Stimulated activated CD4-positive, alpha-beta T cell treated with anti-CD3 and anti-CD28 coated beads, Interleukin-2, amount 100 ng/mL, for 4 hours (primary cell): ENCODE measurements around the gene ATG9B.
"Not testable (repeated sequence)": the region's sequence is repeated elsewhere in the genome, so short reads cannot be mapped to it uniquely, and the experiment has no call there.

Experiments
- DNase-seq: peaks from one replicate; pipeline ENCODE4 v3.0.0-alpha.2; 2020; ENCODE audit warnings: low read depth

ATG9B gene

DNA sequence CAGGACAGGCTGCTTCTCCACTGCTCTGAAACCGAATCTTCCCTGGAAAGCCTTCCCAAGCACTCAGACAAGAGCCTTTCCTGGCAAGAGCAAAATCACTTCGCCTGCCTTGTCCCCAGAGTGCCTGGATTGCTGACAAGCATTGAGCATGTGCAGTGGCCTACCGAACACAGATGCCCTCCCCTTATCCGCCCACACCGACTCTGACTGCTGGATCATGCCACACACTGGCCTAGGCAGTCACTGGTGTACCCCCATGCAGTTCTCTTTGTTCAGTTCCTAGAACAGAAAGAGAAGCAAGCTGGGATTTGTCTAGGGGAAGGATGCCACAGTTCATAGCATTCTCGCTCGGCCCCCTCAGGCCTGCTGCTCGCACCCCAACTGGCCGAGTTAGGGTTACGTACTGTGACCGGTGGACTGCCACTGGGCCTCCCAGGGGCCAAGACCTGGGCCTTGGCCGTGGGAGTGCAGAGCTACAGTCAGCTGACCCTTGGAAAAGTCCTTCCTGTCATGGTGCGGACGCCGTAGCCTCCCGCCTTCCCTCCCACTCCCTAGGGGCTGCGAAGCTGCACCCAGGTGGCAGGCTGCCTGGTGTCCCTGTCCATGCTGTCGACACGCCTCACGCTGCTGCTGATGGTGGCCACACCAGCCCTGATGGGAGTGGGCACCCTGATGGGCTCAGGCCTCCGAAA, 10.9 kb upstream of the ATG9B start:
- no peak for DNase-seq

DNA sequence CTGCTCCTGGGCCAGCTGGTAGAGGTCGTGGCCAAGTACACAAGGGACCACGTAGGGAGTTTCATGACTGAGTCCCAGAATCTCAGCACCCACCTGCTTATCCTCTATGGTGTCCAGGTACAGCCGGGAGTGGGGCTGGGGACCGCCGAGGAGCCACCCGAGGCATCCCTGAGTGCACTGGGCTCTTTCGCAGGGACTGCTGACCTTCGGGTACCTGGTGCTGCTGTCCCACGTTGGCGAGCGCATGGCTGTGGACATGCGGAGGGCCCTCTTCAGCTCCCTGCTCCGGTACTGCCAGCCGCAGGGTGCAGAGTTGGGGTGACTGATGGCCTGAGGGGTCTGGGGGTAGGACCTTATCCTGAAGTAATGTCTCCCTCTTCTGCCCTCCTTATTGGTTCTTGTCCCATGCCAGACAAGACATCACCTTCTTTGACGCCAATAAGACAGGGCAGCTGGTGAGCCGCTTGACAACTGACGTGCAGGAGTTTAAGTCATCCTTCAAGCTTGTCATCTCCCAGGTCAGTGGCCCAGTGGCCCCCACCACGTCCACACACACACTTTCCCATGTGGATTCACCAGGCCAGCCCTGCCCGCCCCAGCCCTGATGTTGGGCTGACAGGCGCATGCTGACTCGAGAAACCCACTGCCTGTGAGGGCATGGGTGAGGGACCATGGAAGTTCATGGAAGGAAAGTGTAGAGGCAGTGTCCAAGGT, 10.2 kb upstream of the ATG9B start:
- no peak for DNase-seq

DNA sequence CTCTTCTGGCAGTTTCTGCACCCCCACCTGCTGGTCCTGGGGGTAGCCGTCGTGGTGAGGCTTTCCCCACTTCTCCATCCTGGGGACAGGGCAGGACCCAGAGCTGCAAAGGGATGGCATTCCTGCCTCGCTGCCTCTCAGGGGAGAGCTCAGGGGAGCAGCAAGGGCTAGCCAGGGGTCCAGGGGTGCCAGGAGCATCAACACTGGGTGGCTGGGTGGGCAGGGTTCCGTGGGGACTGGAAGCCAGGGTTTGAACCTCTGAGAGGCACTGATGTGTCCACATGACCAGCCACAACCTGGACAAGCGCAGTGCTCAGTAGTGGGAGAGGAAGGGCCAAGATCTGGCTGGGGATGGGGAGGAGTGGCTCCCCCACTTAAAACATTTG, 9.6 kb upstream of the ATG9B start:
- no peak for DNase-seq

DNA sequence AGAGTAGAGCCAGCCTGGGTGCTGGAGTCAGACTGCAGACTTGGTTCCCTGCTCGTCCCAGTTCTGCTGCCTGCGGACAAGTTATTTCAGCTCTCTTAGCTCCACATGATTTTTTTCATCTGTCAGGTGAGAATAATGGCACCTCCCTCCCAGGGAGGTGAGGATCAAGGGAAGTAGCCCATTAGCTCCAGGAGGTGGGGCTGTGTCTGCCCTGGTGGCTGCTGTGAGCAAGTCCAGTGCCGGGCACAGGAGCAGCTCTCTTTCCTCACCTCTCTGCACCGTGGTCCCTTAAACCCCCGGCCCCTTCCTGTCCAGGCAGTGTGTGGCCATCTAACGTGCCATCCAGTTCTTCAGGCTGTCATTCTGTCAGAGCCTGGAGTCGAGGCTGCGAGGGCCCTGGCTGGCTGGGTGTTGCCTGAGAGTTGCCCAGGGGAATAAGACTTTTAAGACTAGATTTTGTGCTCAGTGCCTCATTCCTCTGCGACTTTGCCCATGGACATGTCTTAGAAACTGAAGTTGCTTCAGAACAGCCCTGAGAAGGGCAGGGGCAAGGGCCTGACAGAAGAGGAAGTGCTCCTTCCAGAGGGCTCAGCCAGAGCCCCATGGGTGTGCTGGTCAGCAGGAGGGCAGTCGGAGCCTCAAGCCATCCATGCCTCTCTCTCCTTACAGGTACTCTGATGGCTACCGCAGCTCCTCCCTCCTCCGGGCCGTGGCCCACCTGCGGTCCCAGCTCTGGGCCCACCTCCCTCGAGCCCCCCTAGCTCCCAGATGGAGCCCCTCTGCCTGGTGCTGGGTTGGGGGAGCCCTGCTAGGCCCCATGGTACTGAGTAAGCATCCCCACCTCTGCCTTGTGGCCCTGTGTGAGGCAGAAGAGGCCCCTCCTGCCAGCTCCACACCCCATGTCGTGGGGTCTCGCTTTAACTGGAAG, 8.9 kb upstream of the ATG9B start:
- no peak for DNase-seq

DNA sequence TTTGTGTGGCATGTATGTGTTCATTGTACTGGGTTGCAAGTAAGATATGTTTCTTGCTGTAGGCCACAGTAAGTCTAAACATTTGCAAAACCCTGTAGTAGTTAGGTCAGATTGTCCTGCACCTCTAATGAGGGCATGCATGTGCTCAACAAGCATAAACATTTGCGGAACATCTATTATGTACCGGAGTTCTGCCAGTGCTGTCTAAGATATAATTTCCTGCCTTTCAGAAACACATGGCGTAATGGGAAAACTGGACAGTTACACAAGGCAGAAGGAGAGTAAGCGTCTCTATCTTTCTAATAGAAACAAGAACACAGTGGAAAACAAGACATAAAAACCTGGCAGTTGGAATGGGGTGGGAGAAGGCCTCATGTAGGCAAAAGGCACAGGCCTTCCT, 6.7 kb upstream of the ATG9B start:
- DNase-seq, result no peak

DNA sequence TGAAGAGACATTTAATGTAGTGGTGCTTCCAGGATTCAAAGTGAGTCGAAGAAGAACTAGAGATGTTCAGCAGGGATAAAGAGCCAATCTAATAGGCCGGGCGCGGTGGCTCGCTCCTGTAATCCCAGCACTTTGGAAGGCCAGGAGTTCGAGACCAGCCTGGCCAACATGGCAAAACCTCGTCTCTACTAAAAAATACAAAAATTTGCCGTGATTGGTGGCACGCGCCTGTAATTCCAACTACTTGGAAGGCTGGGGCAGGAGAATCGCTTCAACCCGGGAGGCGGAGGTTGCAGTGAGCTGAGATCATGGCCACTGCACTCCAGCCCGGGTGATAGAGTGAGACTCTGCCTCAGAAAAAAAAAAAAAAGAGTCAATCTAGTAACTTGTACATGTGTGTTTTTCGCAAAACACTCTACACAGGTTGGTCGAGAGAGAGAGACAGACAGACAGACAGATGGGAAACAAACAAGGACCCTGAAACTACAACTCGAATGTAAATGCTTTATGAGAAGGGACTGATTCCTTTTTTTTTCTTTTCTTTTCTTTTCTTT, 4.7 kb upstream of the ATG9B start:
- DNase-seq, result no peak

DNA sequence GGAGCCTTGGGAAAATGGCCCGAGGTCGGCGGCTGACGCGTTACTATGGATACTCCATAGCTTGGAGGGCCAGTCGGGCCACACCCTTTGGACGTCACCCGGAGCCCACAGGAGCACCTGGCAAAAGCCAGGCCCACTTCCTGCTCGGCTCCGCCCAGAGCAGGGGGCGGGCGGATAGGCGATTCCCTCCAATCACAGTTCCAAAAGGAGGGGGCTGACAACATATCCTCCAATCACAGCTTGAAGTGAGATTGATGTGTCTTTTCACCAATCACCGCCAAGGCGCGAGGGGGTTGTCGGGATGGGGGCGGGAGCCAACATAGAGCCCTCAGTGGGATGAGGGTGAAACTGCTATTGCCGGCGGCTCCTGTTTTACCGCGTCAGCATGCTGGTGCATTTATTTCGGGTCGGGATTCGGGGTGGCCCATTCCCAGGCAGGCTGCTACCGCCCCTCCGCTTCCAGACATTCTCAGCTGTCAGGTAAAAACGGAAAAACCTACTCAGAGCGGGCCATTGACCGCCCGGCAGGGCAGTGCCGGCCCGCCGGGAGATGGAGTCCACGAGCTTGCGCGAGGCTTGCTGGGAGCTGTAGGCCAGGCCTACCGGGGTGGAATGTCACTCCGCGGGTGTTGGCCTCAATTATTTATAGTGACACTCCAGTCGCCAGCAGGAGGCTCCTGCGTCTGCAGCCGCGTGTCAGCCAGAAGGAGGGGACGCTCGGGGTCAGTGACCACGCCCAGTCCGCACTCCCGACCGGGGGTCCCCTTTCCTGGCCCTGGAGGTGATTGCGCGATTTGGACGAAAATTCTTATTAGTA, 4.0 kb upstream of the ATG9B start, which contains the start of gene ABCB8:
Gene ABCB8 (plus strand): TSS at position 320 of the 817 bp plus-strand sequence. CDS start 66 bp downstream, at position 386.
- DNase-seq, result peak; percentile 98

DNA sequence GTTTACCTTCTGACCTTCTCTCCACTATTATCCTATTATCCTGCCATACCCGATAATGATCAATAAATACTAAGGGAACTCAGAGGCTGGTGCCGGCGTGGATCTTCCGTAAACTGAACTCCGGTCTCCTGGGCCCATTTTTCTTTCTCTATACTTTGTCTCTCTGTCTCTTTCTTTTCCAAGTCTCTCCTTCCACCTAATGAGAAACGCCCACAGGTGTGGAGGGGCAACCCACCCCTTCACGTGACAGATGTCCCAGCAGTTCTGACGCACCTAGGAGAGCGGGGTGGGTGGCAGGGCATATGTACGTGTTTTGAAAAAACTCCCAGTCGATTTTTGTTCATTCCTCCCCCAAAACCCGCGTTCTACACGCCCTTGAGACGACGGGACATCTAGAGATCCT, 3.4 kb upstream of the ATG9B start:
- peak; percentile 61 for DNase-seq

DNA sequence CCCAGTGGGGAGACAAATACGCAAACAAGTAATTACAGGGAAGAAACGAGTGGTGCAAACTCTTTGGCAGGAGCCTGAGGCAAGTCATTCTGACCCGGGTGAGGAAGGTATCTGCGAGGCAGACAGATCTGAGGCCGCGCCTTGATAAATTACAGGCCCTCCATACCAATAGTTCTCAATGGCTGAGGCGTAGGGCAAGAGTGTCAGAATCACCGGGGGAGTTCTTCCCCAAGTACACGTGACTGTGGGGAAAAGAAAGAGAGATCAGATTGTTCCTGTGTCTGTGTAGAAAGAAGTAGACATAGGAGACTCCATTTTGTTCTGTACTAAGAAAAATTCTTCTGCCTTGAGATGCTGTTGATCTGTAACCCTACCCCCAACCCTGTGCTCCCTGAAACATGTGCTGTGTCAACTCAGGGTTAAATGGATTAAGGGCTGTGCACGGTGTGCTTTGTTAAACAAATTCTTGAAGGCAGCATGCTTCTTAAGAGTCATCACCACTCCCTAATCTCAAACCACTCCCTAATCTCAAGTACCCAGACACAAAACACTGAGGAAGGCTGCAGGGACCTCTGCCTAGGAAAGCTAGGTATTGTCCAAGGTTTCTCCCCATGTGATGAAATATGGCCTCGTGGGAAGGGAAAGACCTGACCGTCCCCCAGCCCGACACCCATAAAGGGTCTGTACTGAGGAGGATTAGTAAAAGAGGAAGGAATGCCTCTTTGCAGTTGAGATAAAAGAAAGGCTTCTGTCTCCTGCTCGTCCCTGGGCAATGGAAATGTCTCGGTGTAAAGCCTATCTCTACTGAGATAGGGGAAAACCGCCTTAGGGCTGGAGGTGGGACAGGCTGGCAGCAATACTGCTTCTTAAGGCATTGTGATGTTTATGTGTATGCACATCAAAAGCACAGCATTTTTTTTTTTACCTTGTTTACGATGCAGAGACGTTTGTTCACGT, 2.8 kb upstream of the ATG9B start:
- DNase-seq, result not testable (repeated sequence)

DNA sequence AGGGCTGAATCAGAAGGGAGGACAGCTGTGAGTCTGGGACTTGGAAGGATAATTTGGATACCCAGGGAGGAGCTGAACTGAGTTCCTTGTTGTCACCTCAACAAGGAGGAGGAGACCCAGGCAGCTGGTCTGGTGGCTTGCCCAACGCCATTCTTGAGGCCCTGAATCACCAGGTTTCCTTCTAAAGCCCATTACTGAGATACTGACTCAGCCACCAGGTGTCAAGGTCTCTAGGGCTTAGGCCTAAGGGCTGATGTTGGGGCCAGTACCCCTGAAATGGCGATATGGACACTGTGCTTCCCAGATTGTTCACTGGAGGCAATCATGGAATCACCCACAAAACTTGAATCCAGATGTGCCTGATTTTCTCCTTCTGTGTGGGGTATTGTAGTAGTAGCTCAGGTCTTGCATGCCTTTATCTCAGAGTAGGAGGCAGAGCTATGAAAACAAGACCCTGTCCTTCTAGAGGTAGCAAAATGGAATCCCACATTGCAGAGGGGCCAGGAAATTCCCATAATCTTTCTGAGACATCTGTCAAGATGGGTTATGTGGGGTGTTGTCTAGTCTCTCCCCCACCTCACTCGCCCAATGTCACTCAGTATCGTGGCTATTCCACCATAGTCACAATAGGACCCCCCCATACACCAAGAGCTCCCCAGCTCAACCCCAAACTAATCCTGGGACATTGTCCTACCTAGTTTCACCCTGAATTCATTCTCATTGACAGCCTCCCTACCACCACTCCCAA, 1.8 kb upstream of the ATG9B start:
- DNase-seq, result no peak

DNA sequence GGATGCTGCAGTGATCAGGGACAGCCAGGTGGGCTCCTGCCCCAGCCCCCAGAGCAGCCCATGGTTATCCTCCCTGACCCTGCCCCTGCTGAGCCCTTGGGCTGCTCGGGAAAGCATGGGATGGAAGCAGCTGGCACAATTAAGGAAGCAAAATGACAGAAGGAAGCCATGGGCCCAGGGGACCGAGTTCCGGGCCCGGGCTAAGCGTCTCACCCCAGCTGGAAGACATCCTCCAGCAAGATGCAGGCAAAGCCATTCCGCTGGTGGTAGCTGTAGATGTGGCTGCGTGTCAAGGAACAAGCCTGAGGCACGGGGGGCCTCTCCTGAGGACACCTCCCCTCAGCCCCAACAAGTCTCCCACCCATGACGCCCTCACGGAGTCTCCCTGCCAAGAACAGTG, 1.1 kb downstream of the ATG9B start:
- DNase-seq, result no peak

DNA sequence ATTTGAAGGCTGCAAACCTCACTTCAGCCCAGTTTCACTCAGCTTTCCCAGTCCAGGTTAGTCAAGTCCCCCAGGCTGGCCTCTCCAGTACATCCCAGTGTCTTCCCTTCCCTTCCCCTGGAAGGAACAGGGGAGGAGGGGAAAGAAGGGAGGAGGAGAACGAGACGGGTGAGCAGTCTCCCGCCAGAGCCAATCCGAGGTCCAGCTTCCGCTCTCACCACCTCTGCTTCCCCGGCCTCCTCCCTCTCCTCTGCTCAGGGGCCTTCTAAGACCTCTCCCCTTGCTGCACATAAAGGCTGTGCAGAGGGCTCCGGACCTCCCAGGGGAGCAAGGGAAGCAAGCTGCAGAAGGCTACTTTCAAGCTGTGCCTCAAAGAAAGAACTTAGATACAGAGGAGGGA, 4.1 kb downstream of the ATG9B start:
- no peak for DNase-seq

DNA sequence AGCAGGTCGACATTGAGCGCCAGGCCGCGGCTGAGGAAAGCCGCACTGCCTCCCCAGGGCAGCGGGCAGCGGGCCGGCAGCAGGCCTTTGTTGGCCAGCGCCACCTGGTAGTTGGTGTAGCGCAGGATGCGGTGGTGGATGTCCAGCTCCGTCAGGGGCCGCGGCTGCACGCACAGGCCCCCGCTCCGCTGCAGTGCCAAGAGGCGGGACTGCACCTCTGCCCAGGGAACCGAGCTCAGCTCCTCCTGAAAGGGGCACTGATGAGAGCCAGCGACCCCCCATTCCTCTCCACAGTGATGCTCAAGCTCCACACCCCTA, 5.2 kb downstream of the ATG9B start:
- DNase-seq, result no peak

DNA sequence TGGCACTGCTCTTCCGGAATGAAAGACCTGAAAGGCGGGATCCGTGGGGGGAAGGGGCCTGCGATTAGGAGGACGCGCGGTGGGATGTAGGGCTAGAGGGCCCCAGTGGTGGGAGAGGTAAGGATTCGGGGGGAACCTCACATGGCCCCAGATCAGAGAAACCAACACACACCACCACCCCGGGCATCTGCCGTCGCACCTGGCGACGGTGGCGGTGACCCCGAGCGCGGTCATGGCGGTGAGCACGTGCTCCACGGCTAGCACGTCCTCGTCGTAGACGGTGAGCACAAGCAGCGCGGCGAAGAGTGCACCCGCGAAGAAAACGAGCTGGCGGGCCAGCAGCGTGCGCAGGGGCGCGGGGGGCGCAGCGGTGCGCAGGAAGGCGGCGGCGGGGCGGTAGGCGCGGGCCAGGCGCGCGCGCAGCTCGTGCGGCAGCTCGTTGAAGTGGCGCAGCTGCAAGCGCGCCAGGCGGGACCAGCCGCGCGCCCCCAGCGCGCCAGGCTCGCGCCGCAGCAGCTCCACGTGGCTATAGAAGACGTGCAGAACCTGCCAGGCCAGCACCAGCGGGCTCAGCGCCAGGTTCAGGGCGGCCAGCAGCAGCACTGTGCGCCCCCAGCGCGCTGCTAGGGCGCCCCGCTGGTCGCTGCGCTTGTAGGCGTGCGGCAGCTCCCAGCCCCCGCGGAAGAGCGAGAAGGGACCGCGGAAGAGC, 5.7 kb downstream of the ATG9B start:
- DNase-seq, result no peak

DNA sequence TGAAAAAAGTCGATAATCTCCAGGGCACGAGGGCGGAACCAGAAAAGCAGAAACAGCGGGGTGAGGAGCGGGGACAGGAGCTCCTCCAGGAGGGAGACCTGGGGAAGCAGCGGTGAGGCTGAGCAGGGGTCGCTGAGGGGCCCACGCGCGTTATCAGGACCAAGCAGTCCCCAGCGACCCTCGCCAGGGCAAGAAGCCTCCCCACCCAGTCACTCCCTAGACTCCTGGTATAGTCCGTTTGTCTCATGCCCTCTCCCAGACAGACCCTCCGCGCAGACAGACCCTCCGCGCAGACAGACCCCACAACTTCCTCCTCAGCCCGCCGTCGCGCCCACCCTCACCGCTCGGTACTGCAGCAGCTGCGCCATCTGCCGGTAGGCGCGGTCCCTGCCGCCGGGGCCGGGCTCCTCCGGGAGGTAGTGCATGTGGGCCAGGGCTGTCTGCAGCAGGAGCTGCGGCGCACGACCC, 6.3 kb downstream of the ATG9B start:
- peak; percentile 78 for DNase-seq

DNA sequence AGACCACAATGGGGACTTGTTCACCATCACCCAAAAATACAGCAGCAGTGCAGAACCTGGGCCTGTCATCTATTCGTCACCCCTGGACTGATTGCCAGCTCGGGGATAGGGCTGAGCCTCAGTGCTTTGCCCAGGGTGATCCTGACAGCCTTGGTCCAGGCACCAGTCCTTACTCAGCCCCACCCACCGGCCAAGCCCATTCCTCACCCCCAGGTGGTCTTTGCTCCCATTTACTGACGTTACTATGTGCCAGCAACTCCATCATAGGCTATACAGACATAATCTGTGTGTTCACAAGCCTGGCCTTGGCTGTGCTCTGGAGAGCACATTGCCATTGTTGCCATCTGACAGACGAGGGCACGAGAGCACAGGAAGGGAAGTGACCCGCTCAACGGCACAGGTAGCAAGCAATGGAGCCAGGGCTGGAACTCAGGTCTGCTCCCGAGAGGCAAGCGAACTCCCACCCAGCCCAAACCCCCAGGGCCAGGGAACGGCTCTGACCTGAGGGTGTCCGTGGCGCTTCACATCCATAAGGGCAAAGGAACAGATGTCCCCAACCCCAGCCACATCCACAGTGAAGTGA, 6.8 kb downstream of the ATG9B start:
- no peak for DNase-seq

DNA sequence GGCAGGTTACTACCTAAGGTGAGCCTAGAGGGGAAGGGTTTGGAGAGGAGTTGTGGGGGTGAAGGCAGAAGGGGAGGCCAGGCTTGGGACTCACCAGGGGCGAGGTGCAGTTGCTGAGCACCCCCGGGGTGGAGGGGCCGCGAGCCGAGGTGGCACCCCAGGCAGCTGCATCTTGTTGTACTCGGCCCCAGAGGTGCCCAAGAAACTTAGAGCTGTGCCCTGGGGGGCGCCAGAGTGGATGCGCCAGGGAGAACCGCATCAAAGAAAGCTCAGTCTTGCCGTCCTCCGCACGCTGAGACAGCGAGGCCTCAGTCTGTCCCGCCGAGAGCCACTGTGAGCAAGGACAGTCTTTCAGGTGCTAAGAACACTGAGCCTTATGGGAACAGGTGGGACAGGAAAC, 7.4 kb downstream of the ATG9B start:
- no peak for DNase-seq

DNA sequence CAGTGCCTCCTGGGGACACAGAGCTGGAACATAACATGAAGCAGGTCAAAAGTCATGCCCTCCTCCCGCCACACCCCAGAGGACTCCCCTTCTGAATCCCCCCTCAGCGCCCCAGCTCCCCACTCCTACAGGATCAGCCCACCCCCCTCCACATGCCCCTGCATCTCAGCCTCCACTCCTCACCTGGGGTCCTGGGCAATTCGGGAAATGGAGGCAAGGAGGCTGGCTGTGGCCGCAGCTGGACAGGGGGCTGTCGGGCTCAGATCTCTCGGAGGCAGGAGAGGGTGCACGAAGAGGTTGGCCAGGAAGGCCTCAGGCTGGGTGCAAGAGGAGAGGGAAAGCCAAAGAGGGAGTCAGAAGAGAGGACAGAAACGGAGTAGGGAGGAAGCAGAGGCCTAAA, 7.8 kb downstream of the ATG9B start:
- DNase-seq, result no peak

DNA sequence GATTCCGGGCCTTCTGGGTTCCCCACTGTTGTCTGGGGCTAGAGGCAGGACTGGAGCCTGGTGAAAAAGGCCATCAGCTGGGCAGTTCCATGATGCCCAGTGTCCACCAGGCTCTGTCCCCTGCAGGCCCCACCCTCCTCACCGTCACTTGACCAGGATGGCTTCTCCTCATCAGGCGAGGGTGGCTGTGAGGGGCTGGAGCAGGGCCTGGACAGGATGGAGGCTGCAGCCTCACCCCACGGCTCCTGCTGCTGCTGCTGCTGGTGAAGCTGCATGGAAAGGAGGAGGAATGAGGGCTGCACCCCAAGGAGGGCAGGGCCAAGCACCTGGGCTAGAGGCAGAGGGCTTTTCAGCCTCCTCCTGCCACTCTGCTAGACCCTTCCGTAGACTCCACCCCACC, 8.3 kb downstream of the ATG9B start:
- DNase-seq, result no peak
